HTR-8/SVneo (cell line): ENCODE measurements around the gene UTS2B.
"Not testable (repeated sequence)": the region's sequence is repeated elsewhere in the genome, so short reads cannot be mapped to it uniquely, and the experiment has no call there.

Experiments used
- DNase-seq: peaks from one replicate; pipeline ENCODE4 v3.0.0; 2011; ENCODE audit warnings: low spot score, mixed read lengths; ENCODE audit not compliant: insufficient read length
- FAIRE-seq: peaks from 2 replicates; lab custom pipeline; 2011; peaks lifted over from hg19 to GRCh38; lab: Jason Lieb, UNC

The UTS2B gene

DNA sequence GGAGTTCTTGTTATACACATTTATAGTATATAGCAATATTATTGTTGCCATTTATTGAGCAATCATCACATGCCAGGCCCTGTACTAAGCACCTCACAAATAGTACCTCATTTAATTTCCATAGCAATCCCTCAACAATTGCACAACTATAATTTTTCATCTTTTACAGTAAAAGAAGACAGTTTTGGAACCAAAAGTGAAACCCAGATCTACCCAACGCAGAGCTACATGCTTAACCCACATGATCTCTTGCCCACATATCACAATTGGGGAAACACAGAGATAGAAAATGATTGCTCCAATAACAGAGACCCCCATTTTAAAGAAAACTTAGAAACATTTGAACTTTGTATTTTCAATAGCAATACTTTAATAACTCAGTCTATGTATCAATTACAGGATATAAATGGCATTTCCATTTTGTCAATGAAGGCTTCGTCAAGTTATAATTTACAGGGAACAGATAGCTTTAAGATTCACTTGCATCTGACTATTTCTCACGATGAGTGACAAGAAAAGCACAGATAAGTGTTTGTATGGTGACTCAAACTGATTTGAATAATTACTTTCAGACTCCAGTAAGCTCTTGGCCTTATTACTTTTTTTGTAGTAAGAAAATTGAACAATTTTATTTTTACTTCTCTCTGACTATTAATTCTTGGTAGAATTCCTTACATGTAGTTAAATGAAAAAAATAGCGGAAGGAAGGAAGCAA, 39.9 kb downstream of the UTS2B start:
- FAIRE-seq (no peak), DNase-seq (no peak)

DNA sequence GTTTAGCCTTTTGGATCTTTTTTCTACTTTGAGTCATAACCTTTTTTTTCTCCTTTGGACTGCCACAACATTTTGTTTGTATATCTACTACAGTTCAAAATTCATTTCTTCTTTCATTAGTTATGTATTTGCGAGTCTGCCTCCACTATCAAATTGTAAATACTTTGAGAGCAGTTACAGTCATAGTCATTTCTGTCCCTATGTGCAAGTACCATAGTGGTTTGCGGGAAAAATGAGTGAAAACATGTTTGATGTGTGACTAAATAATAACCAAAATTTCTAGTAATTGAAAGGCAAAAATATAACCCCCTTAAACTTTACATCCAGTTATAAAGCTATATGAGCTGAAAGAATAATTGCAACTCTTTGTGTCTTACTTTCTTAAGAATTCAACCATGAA, 46.9 kb downstream of the UTS2B start:
- no peak for DNase-seq
- no peak for FAIRE-seq

DNA sequence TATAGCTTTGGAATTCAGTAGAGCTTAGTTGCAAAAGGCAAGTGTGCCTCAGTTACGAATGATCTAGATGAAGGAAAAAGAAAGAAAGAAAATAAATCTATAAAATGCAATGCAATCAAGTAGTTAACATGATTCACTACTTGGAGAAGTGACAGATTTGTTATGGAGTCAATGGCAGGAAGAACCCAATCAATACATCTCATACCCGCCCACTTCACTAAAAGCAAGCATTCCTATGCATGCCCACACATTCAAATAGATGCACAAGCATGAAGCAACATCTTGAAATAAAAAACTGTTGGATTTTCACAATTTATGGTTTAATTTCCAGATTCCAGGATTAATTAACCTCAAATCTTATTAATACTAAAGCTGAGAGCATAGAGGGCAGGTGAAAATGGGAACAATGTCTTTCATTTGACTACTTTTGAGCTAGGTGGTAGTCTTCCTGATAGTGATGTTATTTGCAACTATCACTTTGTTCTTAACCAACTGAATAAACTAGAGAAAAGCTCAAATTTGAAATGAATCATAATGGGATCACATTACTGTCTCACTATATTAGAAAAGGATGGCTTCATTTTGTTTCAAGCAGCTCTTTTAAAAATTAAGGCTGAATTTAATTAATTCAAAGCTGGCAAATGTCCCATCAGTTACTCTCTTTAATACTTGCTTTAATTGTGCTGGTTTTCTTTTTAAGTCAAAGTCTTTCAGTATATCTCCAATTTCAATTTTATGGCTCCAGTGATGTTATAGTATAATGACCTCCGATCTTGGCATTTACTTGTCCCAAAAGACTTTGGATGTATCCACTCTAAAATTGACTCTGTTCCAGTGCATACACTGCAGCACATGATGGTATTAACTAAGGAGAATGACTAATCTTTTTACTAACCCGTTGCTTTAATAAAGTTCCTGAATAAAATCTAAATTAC, 47.8 kb downstream of the UTS2B start:
- FAIRE-seq = no peak
- no peak for DNase-seq

DNA sequence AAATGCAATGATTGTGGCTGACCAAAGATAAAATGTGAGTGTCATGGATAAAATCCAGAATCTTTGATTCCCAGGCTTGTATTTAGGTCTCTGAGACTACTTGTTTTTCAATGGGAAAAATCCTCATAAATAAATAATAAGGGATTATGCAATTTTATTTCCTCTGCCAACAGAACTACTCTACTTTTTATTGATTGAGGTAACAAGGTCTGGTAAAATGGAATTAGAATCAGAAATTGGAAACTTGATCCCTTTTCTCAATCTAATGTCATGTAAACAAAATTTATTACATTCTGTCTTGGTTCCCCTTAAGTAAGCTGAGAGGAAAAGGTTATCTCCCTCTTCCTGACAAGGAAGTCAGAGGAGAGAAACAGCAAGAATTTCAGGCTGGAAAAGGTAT, 49.4 kb downstream of the UTS2B start:
- FAIRE-seq (no peak), DNase-seq (no peak)

DNA sequence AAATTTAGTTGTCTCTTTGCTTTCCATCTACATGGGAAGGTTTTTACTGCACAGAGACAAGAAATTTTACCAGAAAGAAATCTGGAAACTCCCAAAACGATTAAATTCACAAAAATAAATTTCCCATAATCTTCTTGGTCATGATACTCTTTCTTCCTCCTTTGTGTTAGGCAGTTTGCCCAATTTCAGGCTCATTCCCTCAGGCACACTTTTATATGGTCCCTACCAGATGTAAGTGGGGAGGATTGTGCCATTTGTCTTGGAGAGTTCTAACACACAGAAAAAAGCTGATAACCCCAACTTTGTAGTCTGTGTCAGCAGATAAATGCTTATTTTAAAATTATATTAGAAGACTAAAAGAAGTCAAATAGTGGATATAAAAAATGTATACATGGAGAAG, 50.2 kb downstream of the UTS2B start:
- no peak for DNase-seq
- FAIRE-seq = no peak

- DNase-seq = no peak
- FAIRE-seq = no peak
Measured at GRCh38 chr3:191275751-191276150, 54.6 kb downstream of the UTS2B start.

DNA sequence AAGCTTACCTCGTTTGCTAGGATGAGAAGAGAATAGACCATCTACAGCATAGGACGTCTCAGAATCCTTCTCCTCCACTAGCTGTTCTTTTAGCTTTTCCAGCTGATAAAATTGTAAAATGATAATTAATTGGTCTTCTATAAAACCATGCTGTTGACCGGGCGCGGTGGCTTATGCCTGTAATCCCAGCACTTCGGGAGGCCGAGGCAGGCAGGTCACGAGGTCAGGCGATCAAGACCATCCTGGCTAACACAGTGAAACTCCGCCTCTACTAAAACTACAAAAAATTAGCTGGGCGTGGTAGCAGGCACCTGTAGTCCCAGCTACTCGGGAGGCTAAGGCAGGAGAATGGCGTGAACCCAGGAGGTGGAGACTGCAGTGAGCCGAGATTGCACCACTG, 55.1 kb downstream of the UTS2B start:
- not testable (repeated sequence) for DNase-seq, FAIRE-seq

DNA sequence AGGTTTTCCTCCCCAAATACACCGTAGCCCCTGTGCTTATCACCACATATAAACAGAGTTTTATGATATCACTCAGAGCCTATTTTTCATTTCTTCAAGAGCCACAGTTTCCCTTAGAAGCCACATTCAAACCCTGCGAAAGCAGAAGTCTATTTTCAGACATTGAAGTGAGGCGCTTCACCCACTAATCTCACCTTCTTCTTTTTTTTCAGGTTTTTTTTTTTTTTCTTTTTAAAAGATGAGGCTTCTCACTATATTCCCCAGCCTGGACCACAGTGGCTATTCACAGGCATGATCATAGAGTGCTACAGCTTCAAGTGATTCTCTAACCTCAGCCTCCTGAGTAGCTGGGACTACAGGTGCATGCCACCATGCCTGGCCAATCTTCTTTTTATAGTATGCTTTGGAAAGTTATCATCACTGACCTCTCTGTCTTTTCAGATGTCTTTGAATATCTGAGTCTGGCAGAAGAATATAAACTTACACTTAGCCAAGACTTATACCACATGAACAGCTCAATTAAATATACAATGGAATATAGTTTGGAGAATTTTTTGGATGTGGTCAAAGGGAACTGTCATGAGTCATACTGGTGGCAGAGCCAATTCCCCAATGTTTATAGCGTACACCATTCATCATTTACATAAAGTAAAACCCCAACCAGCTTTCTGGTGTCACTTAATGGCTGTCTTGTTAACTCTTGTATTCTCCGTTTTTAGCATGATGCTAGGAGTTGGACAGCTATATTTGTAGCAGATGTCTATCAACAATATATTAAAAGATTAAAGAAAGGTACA, 60.8 kb downstream of the UTS2B start:
- FAIRE-seq = no peak
- DNase-seq = no peak

DNA sequence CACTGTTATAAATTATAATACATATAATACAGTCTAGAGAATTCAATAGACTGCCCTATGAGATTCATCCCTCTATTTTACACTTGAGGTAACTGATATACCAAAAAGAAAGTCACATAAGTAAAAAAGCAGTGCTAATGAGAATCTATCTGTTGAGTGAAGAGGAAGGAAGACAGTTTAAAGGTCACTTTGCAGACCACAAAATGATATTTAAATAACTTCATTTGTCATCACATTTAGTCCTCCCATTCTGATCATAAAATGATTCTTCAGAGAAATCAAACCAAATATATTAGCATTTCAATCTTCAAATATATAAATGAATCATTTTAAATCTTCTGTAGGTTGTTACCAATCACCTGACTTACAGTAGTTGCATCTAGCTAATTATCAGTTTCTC, 61.6 kb downstream of the UTS2B start:
- FAIRE-seq (no peak), DNase-seq (no peak)

- DNase-seq = no peak
- no peak for FAIRE-seq
Measured at GRCh38 chr3:191263850-191264249, 66.5 kb downstream of the UTS2B start.

DNA sequence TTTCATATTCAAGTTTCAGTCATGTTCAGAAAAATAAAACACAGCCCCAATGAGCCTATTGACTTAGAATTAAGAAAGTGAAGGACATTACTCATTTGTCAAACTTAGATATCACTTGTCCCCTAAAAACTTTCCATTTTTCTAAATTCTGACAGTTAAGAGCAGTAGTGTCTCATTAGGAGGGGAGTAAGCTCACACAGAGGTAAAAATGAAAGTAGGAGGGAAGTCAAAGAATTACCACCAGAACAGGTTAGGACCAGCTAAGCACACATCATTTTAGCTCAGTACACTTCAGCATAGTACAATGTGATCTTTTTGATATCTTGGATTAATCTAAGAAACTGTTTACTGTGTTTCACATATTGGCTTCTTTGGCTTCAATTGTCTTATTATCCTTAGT, 67.0 kb downstream of the UTS2B start:
- FAIRE-seq = no peak
- DNase-seq = peak; percentile 12

- DNase-seq (no peak), FAIRE-seq (no peak)
Measured at GRCh38 chr3:191262650-191263049, 67.7 kb downstream of the UTS2B start.

GRCh38 chr3:191261304-191261638, 69.1 kb downstream of the UTS2B start:
- DNase-seq (no peak), FAIRE-seq (no peak)

DNA sequence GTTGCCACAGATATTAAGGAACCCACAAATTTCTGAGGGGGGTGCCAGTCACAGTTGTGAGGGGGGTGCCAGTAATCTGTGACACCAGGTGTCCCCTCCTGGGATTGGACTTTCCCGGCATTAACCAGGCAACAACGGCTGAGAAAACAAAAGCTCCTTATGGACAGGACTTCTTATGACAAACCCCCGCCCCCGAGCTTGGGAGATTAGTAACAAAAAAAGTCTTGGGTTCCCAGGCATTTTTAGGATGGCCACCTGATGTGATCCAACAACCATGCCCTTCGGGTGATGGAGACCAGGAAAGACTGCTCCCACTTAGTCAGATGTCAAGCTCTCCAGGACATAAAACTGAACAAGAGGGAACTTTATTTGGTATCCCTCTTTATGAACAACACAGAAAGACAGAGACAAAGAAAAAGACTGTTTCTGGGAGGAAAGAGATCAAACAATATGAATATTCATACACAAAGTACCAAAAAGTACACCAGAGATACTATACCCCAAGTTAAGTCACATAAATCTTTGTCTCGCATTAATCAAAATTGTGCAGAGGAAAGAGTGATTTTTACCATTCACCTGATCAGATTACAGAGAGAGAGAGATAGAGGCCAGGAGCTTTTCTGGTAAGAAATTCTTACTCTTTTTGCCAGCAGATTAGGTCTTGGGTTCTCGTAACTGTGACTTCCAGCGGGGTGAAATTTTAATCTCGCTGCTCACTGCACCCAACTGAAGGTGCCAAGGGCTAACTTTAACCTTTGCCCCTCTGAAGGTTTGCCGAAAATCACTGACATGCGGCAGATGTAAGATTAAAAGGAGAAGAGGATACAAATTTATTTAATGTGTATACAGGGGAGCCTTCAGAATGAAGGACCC, 69.7 kb downstream of the UTS2B start:
- DNase-seq = no peak
- no peak for FAIRE-seq

DNA sequence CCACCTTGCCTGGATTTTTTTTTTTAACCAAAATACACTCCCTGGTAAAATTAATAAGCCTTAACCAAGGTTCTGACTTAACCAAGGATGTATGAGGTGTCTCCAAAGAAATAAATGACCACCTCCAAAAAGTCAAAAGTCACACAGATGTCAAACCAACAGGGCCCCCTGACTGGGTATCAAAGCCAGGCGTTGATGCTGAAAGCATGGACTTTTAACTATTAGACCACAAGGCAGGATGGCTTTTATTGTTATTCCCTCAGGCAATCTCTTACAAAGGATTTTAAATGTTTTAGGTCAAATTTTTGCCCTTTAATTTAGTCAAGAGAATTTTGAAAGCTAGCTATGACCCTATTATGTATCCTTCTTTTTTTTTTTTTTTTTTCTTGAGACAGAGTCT, 70.8 kb downstream of the UTS2B start:
- no peak for FAIRE-seq
- no peak for DNase-seq

DNA sequence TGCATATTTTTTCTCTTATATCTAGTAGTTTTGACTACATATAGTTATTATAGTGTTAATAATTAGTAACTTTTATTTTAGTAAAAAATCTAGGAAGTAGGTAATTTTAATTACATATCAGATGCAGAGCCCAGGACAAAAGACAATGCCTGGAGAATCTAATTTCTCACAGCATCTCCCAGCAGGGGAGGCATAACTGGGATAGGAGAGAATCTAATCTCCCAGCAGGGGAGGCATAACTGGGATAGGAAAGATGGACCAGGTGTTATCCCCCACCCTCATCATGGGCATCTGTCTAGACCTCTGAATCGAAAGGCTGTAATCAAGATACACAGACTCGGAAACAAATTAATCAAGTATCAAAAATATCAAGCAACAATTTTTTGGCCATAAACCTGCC, 73.0 kb downstream of the UTS2B start:
- FAIRE-seq (no peak), DNase-seq (no peak)

- DNase-seq (no peak), FAIRE-seq (no peak)
Measured at GRCh38 chr3:191256405-191256804, 73.9 kb downstream of the UTS2B start.

DNA sequence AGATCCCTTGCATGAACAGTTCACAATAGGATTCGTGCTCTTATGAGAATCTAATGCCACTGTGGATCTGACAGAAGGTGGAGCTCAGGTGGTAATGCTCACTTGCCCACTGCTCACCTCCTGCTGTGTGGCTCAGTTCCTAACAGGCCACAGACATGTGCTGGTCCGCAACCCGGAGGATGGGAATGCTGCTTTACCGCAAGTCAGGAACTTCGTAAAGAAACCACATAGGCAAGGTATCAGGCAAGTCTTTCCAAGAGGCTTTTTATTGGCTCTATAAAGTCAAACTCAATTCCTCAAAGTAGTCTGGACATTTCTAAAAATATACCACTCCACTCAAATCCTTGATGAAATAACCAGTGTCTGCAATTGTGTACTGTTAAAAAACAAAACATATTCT, 75.2 kb downstream of the UTS2B start:
- FAIRE-seq (no peak), DNase-seq (no peak)

DNA sequence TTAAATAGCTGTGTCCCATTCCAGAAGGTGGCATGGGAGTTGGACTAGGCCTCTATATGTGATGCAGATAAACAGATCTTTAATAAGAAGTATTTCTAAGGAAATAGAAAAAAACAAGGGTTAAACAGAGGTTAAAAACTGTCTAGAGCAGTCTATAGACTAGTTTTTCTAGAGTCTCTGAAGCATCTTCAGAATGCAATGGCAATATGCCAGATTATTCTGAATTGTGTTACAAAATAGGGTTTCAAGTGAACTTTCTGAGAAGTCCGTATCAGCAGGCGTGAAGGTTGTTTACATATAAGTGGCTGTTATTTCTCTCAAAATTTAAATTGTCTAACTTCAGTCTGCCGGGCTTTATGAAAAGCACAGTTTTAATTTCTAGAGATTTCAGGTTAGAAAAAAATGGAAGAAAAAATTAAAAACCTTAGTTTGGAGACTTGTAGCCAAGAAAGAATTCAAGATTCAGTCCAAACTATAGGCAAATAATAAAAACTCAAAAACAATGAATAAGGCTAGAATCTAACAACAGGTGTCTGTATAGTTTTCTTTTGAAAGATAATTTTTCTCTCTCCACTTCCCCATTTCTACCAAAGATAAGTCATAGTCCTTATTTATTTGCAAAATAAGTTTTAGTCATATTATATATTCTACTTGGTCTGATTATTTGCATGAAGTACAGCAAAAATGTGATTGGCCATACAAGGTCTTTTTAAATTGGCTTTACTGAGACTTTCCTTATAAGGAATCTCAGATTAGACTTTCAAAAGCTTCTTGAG, 76.0 kb downstream of the UTS2B start:
- FAIRE-seq = no peak
- no peak for DNase-seq
